Activated CD4-positive, alpha-beta T cell treated with anti-CD3 and anti-CD28 coated beads, Interleukin-2, amount 10 ng/mL, durations not matched to agents 7 days and 5 days (primary cell): ENCODE results near the gene PXDN. TPM values are rescaled to one million over a fixed set of nuclear protein-coding genes. Genes with fewer than 3 reads are reported as not detected.
"Not testable (repeated sequence)": the region's sequence is repeated elsewhere in the genome, so short reads cannot be mapped to it uniquely, and the experiment has no call there.

Source experiments
- CTCF ChIA-PET: fragments of 350-600 bp; sonication (Branson Sonifier 250); formaldehyde crosslinking; loops from one replicate; lab custom pipeline; 2021; ENCODE audit warnings: antibody characterized with exemption; lab: Charles Lee
- POLR2A ChIA-PET: fragments of 350-600 bp; sonication (Branson Sonifier 250); formaldehyde crosslinking; loops from one replicate; lab custom pipeline; 2021; ENCODE audit warnings: antibody characterized with exemption; lab: Charles Lee
- DNase-seq: peaks from one replicate; pipeline ENCODE4 v3.0.0-alpha.2; 2020
- H3K27ac Mint-ChIP-seq: one replicate; pipeline ENCODE4 v1.8.0; 2021; ENCODE audit warnings: mild to moderate bottlenecking, moderate library complexity, mixed read lengths
- H3K27me3 Mint-ChIP-seq: one replicate; pipeline ENCODE4 v1.8.0; 2021; ENCODE audit warnings: mixed read lengths
- H3K36me3 Mint-ChIP-seq: one replicate; pipeline ENCODE4 v1.8.0; 2021; ENCODE audit warnings: low read depth, mixed read lengths
- H3K4me1 Mint-ChIP-seq: one replicate; pipeline ENCODE4 v1.8.0; 2021; ENCODE audit warnings: mixed read lengths
- H3K4me3 Mint-ChIP-seq: one replicate; pipeline ENCODE4 v1.8.0; 2021; ENCODE audit warnings: mild to moderate bottlenecking, moderate library complexity, mixed read lengths
- H3K9me3 Mint-ChIP-seq: one replicate; pipeline ENCODE4 v1.8.0; 2021; ENCODE audit warnings: mixed read lengths
- total RNA-seq, 2 experiments: library from RNA; stranded (reverse); gene quantifications; one replicate each; pipeline ENCODE4 v1.2.3, GENCODE V29; 2021

PXDN gene
- total RNA-seq, 2 experiments from 2014 or later = 0.20 to 0.58 TPM

DNA sequence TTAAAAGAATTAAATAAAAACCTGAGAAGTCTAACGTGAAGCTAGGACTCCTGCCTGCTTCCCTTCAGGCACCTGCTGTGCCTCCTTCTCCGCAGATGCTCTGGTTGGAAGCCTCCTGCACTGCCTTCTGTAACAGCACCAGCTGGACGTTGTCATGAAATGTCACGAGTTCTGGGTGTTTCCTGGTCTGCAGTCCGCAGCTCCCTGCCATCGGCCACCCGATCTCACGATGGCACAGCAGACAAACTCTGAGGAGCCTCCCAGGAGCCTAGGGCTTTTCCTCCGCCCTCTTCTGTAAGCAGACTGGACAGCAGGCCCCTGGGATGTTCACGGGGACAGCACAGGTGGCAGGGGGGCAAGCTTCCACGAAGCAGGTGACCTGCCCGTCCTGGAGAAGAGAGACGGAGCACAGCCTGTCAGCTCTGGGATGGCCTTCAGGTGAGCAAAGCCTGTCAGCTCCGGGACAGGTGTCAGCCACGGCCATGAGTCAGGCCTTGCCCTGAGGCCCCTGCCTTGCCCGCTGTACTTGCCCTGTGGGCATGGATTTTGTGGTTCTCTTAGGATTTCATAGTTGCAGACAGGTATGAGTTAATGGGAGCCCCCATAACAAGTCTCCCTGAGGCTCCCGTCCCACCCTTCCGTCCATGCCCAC, 110.3 kb downstream of the PXDN start:
- ChIA-PET POLR2A (no interaction called here), CTCF (no interaction called here)
- DNase-seq = no peak
- Mint-ChIP-seq H3K36me3 (no peaks in the 10 kb centered on the region), H3K27me3 (no peaks in the 10 kb centered on the region), H3K9me3 (no peaks in the 10 kb centered on the region), H3K27ac (no peak overlapping the region), H3K4me1 (no peaks in the 10 kb centered on the region), H3K4me3 (no peak overlapping the region)

DNA sequence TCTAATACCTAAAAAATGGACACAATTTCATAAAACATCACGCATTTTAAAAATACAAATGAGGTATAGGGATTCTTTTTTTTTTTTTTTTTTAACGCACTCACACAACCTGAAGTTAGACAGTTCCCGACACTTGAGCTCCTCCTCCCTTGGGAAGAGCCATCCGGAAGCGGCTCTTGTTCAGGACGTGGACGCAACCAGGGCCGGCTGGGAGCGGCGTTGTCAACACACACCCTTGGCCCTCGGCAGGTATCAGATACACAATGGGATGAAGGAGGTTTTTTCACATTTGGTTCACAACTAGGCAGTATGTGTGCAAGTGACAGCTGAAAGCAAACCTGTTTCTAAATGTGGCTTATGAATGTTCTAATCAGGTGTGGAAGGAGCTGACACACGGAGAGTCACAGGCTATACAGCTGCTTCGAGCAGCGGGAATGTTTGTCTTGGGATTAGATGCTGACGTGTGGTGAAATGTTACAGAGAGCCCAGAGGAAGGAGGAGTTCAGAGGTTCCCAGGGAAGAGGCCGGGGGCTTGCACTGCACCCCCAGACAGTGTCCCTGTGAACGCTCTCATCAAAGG, 111.1 kb downstream of the PXDN start:
- no peak overlapping the region for H3K4me3 Mint-ChIP-seq
- POLR2A ChIA-PET = no interaction called here
- H3K27ac Mint-ChIP-seq = no peak overlapping the region
- H3K36me3 Mint-ChIP-seq = no peaks in the 10 kb centered on the region
- no peak for DNase-seq
- H3K9me3 Mint-ChIP-seq = no peaks in the 10 kb centered on the region
- H3K4me1 Mint-ChIP-seq = no peaks in the 10 kb centered on the region
- H3K27me3 Mint-ChIP-seq = peaks cover 2% of the 10 kb centered on the region
- CTCF ChIA-PET = no interaction called here

DNA sequence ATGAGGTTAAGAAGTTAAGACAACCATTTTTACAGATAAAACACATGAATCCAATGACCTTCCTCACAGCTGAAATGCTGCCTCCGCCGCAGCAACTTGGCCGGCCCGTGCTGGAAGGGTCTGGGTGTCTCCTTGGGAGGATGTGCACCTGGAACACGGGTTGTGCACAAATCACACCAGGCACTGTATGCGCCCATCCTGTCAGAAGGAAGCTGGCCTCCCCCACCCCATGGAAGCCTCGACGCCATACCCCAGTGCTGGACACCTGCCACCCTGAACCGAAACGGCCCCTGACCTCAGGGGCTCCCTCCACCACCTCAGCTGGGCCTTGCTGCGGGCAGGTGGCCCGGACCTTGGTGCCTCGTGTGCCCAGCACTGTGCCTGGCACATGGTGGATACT, 111.8 kb downstream of the PXDN start:
- Mint-ChIP-seq H3K27ac (no peak overlapping the region), H3K4me1 (no peaks in the 10 kb centered on the region), H3K27me3 (peaks cover 2% of the 10 kb centered on the region), H3K9me3 (no peaks in the 10 kb centered on the region), H3K4me3 (no peak overlapping the region), H3K36me3 (no peaks in the 10 kb centered on the region)
- POLR2A ChIA-PET = no interaction called here
- CTCF ChIA-PET = no interaction called here
- no peak for DNase-seq

DNA sequence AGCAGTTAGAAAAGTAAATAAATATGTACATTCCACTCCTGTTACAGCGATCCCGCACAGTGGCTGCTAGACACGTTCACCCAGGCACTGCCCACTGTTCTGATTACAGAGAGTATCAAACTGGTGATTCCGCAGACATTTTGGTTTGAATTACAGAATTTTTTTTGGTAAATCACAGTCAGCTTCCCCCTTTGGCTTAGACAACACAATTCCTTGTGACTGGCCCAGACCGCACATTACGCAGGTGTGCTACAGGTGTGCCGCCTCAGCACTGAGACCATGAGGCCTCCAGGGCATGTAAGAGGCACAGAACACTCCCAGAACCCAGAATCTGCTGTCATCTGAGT, 112.3 kb downstream of the PXDN start:
- ChIA-PET POLR2A (no interaction called here), CTCF (no interaction called here)
- no peak for DNase-seq
- no peak overlapping the region for H3K4me3 Mint-ChIP-seq
- H3K36me3 Mint-ChIP-seq = no peaks in the 10 kb centered on the region
- H3K27me3 Mint-ChIP-seq = peaks cover 2% of the 10 kb centered on the region
- no peaks in the 10 kb centered on the region for H3K4me1 Mint-ChIP-seq
- no peaks in the 10 kb centered on the region for H3K9me3 Mint-ChIP-seq
- no peak overlapping the region for H3K27ac Mint-ChIP-seq

DNA sequence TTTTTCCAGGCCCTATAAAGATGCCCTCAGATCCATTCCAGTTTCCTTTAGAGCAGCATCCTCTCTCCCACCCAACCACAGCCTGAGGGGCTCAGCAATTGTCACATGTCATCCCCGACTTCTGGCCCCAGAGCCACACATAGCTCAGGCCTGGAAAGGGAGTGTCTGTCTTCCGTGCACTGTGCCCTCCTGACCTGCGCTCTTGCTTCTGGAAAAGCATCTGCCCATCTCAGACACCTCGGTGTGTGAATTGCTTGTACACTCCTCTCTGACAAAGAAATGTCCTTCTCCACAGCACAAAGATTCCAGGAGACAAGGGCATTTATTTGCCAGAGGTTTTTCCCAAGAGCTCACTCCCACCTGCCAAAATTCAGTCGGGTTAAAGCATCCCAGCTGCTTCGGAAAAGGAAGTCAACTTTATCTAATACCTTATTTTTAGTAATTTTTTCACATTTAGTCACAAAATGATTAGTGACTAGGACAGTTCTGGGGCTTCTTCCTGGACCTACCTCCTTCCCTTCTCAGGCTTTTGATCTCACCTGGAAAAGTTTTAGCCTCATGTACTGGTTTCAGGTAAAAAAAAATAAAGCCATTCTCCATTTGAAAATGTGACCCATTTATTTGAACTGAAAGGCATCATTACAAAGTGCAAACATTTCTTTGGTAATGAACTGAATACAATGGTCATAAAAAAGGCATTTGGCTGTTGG, 112.9 kb downstream of the PXDN start:
- no peak overlapping the region for H3K4me3 Mint-ChIP-seq
- no peak overlapping the region for H3K27ac Mint-ChIP-seq
- CTCF ChIA-PET = no interaction called here
- H3K36me3 Mint-ChIP-seq = no peaks in the 10 kb centered on the region
- H3K4me1 Mint-ChIP-seq = no peaks in the 10 kb centered on the region
- DNase-seq = no peak
- POLR2A ChIA-PET = no interaction called here
- H3K27me3 Mint-ChIP-seq = peaks cover 2% of the 10 kb centered on the region
- no peaks in the 10 kb centered on the region for H3K9me3 Mint-ChIP-seq

DNA sequence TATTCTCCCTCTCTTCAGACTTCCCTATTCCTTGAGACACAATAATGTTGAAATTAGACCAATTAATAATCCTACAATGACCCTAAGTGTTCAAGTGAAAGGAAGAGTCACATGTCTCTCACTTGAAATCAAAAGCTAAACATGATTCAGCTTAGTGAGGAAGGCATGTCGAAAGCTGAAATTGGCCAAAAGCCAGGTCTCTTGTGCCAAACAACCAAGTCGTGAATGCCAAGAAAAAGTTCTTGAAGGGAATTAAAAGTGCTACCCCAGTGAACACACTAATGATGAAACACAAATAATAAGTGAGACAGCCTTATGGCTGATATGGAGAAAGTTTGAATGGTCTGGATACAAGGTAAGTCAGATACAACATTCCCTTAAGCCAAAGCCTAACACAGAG, 115.4 kb downstream of the PXDN start:
- no peaks in the 10 kb centered on the region for H3K9me3 Mint-ChIP-seq
- no peak overlapping the region for H3K27ac Mint-ChIP-seq
- H3K4me1 Mint-ChIP-seq = no peaks in the 10 kb centered on the region
- H3K36me3 Mint-ChIP-seq = no peaks in the 10 kb centered on the region
- ChIA-PET POLR2A (no interaction called here), CTCF (no interaction called here)
- no peak for DNase-seq
- peaks cover 2% of the 10 kb centered on the region for H3K27me3 Mint-ChIP-seq
- H3K4me3 Mint-ChIP-seq = no peak overlapping the region

DNA sequence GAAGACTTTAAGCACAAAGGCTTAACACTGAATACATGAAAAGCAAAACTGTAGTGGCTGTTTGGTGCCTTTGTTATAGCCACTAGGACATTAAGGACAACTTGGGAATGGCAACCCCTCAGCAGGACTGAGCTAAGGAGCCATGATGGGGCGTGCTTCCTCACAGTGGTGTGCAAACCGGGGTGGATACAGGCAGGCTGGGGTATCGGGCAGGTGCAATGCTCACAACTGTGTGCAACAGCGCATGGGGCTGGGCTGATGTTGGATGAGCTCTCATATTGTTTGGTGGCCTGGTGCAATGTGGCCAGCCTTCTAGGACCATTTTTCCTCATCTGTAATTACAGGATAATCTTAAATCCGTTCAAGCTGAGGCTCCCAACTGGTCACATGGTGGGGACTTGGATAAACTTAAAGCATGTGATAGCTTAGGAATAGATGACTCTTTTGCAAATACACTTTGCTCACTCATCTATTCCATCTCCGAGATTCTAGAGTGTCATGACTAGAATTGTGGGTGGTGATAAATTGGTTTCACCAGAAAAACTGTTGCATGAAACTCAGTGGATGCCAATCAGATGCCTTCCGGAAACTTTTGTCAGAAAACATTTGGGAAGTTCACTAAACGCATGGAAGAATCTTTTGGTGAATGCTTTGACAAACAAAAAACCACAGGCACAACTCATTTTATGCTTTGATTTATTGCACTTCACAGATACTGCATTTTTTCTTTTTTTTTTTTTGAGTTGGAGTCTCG, 116.5 kb downstream of the PXDN start:
- POLR2A ChIA-PET = no interaction called here
- Mint-ChIP-seq H3K27ac (no peak overlapping the region), H3K4me3 (no peak overlapping the region), H3K27me3 (peaks cover 2% of the 10 kb centered on the region), H3K36me3 (no peaks in the 10 kb centered on the region), H3K4me1 (no peaks in the 10 kb centered on the region), H3K9me3 (no peaks in the 10 kb centered on the region)
- no peak for DNase-seq
- CTCF ChIA-PET = no interaction called here

DNA sequence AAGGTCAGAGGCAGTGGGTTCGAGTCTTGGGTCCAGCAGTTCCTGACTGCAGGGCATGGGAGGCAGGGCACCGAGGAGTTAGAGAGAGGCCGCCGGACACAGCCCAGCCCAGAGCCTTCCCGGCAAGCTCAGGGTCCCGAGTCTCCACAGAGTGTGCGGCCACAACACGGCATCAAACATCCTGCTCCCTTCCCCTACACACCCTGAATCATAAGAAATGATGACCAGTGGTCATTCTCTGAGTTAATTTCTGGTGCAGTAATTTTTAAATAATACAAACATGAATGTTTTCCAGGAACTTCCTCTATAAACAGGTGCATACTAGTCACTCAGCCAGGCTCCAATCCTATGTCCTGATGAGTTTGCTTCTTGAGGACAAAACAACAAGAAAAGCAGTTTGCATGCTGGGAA, 118.0 kb downstream of the PXDN start:
- H3K9me3 Mint-ChIP-seq = no peaks in the 10 kb centered on the region
- H3K4me3 Mint-ChIP-seq = no peak overlapping the region
- CTCF ChIA-PET = no interaction called here
- no peaks in the 10 kb centered on the region for H3K4me1 Mint-ChIP-seq
- H3K36me3 Mint-ChIP-seq = no peaks in the 10 kb centered on the region
- peaks cover 2% of the 10 kb centered on the region for H3K27me3 Mint-ChIP-seq
- POLR2A ChIA-PET = no interaction called here
- no peak for DNase-seq
- no peak overlapping the region for H3K27ac Mint-ChIP-seq

DNA sequence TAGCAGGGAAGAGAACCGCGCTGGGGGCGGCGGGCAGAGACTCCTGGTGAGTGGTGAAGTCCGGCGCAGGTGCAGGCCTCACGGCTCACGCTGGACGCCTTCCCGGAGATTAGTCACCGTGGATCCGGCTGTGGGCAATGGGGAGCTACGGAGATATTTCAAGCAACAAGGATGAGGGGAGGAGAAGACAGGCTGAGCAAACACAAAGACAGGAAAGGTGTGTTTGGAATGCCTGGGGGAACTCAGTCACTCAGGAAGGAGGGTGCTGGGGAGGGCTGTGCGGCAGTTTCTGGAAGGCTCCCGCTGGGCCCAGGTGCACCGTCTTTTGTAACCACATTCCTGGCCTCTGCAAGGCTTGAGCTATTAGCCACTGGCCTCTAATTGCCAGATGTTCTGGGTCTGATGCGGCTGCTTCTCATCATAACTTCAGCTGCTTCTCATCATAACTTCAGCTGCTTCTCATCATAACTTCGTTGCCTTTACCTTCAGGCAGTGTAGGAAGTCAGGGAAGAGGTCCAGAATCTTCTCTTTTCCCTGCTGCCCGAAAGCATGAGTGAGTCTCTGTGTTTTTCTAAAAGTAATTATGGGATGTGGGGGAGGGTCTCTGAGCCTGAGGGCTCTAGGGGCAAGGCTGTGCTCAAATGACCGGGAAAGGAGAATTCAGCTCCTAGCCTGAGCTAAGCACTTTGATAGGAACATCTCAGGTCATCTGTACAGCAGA, 118.9 kb downstream of the PXDN start:
- H3K27ac Mint-ChIP-seq = no peak overlapping the region
- no peak overlapping the region for H3K4me3 Mint-ChIP-seq
- H3K4me1 Mint-ChIP-seq = no peaks in the 10 kb centered on the region
- DNase-seq = no peak
- H3K27me3 Mint-ChIP-seq = peaks cover 2% of the 10 kb centered on the region
- no peaks in the 10 kb centered on the region for H3K9me3 Mint-ChIP-seq
- POLR2A ChIA-PET = no interaction called here
- CTCF ChIA-PET = interaction anchor here (0.6 kb wide), 2 partner anchors 12 to 23 kb away, joined by 3 read pairs; no protein-coding TSS in a partner anchor
- H3K36me3 Mint-ChIP-seq = no peaks in the 10 kb centered on the region

DNA sequence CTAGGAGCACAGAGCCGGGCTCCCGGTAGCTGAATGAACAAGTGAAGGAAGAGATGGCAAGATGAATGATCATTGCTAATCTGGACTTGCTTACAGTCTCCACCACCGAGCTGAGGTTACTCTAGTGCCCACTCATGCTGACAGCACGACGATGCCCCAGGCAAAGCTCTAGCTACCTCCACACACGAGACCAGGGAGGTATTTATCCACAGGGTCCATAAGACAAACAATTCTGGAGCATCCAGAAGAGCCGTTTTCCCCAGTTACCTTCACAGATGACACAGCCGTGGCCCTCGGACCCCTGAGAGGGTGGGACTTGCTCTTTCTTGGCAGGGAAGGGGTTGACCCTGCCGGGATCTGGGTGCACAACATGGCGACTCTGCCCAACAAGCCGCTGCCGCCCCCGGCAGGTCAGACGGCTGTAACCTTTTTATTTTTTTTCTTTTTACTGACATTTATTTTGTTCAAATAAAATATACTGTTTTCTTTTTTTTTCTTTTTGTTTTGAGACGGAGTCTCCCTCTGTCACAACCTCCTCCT, 120.3 kb downstream of the PXDN start:
- ChIA-PET CTCF (no interaction called here), POLR2A (interaction anchor here (0.5 kb wide), 1 partner anchor 935 kb away, joined by 4 read pairs; no protein-coding TSS in a partner anchor)
- Mint-ChIP-seq H3K4me1 (no peaks in the 10 kb centered on the region), H3K4me3 (no peak overlapping the region), H3K9me3 (no peaks in the 10 kb centered on the region), H3K27me3 (peaks cover 2% of the 10 kb centered on the region), H3K27ac (no peak overlapping the region), H3K36me3 (no peaks in the 10 kb centered on the region)
- DNase-seq = no peak

DNA sequence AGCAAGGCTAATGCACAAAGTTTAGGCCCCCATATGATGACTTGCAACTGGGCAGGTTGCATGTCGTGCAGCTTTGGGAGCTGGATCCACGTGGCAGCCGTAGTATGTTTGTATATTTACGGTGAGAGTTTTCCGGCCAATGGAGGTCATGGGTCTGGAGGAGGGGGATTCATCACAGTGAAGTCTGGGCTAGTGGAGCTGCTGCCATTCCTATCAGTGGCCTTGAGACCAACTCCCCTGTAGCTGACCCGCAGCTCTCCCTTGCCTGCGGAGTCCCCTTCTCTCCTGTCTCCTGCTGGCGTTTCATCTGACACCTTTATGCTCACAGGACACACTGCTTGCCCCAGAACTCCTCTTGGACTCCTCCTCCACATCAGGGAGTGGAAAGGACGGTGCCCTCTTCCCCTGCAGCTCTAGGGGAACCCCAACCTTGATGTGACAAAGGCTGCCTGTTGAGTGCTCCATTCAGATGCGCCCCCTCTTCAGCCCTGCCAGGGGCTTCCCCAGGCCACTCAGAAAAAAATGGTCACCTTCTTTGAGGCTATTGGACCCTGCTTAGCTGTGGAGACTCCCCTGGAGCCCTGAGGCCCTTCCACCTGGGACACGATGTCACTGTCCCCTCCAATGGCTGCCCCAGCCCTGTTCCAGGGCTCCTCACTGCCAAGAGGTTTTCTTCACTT, 121.7 kb downstream of the PXDN start:
- POLR2A ChIA-PET = no interaction called here
- CTCF ChIA-PET = no interaction called here
- DNase-seq = no peak
- Mint-ChIP-seq H3K27me3 (no peaks in the 10 kb centered on the region), H3K36me3 (no peaks in the 10 kb centered on the region), H3K9me3 (no peaks in the 10 kb centered on the region), H3K4me1 (no peaks in the 10 kb centered on the region), H3K4me3 (no peak overlapping the region), H3K27ac (no peak overlapping the region)

DNA sequence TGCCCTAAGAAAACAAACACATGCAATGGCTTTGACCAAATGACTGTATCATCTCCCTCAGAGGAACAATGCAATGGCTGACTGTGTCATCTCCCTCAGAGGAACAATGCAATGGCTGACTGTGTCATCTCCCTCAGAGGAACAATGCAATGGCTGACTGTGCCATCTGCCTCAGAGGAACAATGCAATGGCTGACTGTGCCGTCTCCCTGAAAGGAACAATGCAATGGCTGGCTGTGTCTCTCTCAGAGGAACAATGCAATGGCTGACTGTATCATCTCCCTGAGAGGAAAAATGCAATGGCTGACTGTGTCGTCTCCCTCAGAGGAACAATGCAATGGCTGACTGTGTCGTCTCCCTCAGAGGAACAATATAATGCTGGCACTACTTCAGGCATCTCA, 122.3 kb downstream of the PXDN start:
- DNase-seq, H3K4me1 Mint-ChIP-seq, CTCF ChIA-PET, H3K4me3 Mint-ChIP-seq, H3K27ac Mint-ChIP-seq, POLR2A ChIA-PET, H3K9me3 Mint-ChIP-seq, H3K27me3 Mint-ChIP-seq, H3K36me3 Mint-ChIP-seq: not testable (repeated sequence)
